Muscle layer of colon (tissue), 2 donors: ENCODE measurements around the gene MCTP2.

Source experiments
- H3K27ac ChIP-seq: one replicate; pipeline ENCODE4 v1.7.0; 2013; ENCODE audit warnings: low read depth, mild to moderate bottlenecking, low read length, moderate library complexity
- H3K27me3 ChIP-seq, 2 donors: one replicate each; pipeline ENCODE4 v1.7.0; 2013; ENCODE audit warnings: low read length in 2 of 2, mild to moderate bottlenecking in 2 of 2; ENCODE audit not compliant: insufficient read depth in 2 of 2, control insufficient read depth in 1 of 2
- H3K36me3 ChIP-seq: one replicate; pipeline ENCODE4 v1.7.0; 2013; ENCODE audit warnings: mild to moderate bottlenecking, low read length; ENCODE audit not compliant: insufficient read depth
- H3K4me1 ChIP-seq: one replicate; pipeline ENCODE4 v1.7.0; 2013; ENCODE audit warnings: mild to moderate bottlenecking, low read length; ENCODE audit not compliant: insufficient read depth
- H3K4me3 ChIP-seq, 2 donors: one replicate each; pipeline ENCODE4 v1.7.0; 2013; ENCODE audit warnings: low read length in 2 of 2, low read depth in 1 of 2, mild to moderate bottlenecking in 1 of 2, moderate library complexity in 1 of 2
- H3K9ac ChIP-seq: one replicate; pipeline ENCODE4 v1.7.0; 2013; ENCODE audit warnings: low read length
- H3K9me3 ChIP-seq: one replicate; pipeline ENCODE4 v1.7.0; 2013; ENCODE audit warnings: mild to moderate bottlenecking, low read length
- donor health status: abdominal sarcoma.
- donor health status: Adenocarcinoma of cecum.

MCTP2 gene

GRCh38 chr15:94445566-94446160, 214.3 kb downstream of the MCTP2 start:
- H3K4me1 ChIP-seq = peaks cover 25% of the 10 kb centered on the region
- no peaks in the 10 kb centered on the region for H3K9me3 ChIP-seq
- no peak overlapping the region for H3K4me3 ChIP-seq
- H3K27ac ChIP-seq = peak overlapping the region; percentile 36
- H3K27me3 ChIP-seq = no peaks in the 10 kb centered on the region
- no peaks in the 10 kb centered on the region for H3K36me3 ChIP-seq
- H3K9ac ChIP-seq = no peak overlapping the region

DNA sequence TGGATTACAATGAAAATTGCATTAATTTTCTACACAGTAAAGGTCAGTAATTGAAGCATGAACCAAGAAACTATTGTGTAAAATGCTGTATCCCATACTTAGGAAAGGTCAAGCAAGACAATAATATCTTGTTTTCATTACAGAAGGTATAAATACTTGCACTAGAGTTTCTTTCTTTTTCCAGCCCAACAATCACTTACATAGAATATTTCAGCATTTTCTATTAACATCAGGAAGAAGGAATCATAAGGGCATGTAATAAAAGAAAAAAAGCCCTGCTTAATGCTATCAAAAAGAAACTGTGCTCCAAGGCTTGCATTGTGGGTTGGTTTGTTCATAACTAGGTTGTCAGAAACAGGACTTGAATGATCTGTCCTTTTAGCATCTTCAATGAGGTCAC, 215.1 kb downstream of the MCTP2 start:
- H3K27me3 ChIP-seq = no peaks in the 10 kb centered on the region
- no peaks in the 10 kb centered on the region for H3K36me3 ChIP-seq
- H3K9ac ChIP-seq = no peak overlapping the region
- peak overlapping the region; percentile 36 for H3K27ac ChIP-seq
- no peaks in the 10 kb centered on the region for H3K9me3 ChIP-seq
- no peak overlapping the region for H3K4me3 ChIP-seq
- peaks cover 25% of the 10 kb centered on the region for H3K4me1 ChIP-seq

DNA sequence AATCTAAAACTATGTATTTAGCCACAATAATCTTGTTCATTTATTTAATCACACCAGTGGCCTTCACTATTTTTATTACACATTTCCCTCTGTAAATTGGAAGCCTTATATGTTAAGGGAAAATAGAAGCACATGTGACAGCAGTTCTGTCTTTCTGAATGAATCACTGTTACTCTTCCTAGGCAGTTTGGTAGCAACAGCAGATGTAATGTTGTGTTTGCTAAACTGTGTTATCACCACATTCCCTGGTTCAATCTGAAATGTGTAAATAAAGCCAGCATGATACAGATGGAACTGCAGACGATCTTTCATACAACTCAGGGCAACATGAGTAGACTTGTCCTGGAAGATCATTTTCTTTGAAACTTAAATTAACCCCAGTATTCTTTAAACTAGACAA, 220.1 kb downstream of the MCTP2 start:
- no peaks in the 10 kb centered on the region for H3K27me3 ChIP-seq

GRCh38 chr15:94453227-94453988, 222.0 kb downstream of the MCTP2 start:
- no peaks in the 10 kb centered on the region for H3K9me3 ChIP-seq
- no peak overlapping the region for H3K9ac ChIP-seq
- H3K4me1 ChIP-seq = no peaks in the 10 kb centered on the region
- no peak overlapping the region for H3K27ac ChIP-seq
- no peaks in the 10 kb centered on the region for H3K36me3 ChIP-seq
- H3K4me3 ChIP-seq = no peak overlapping the region
- no peaks in the 10 kb centered on the region for H3K27me3 ChIP-seq

More for the DNA sequence above, 220.1 kb downstream of the MCTP2 start:
- Histone ChIP-seq H3K4me1 (peaks cover 3% of the 10 kb centered on the region), H3K4me3 (no peak overlapping the region), H3K9me3 (no peaks in the 10 kb centered on the region), H3K9ac (no peak overlapping the region), H3K36me3 (no peaks in the 10 kb centered on the region), H3K27ac (no peak overlapping the region)

GRCh38 chr15:94455297-94455696, 223.9 kb downstream of the MCTP2 start:
- H3K27me3 ChIP-seq = no peaks in the 10 kb centered on the region
- no peak overlapping the region for H3K9ac ChIP-seq
- no peaks in the 10 kb centered on the region for H3K4me1 ChIP-seq
- H3K9me3 ChIP-seq = no peaks in the 10 kb centered on the region
- no peak overlapping the region for H3K4me3 ChIP-seq
- no peaks in the 10 kb centered on the region for H3K36me3 ChIP-seq
- H3K27ac ChIP-seq = no peak overlapping the region

DNA sequence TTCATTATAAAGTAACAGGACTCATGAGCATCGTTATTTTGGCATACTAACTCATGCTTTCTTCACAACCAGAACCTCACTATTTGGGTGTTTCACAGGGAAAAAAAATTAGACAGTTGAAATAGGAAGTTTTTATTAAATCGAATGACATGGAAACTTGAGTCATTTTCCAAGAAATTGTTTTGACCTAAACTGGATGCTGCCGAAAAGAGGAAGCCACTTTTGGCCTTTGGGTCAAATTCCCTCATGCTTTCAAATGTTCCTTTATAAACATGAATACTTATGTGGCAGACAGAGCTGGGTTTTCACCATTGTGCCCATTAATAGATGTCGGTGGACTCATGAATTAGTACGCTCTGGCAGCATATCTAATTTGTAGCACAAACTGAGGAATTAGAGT, 224.9 kb downstream of the MCTP2 start:
- no peaks in the 10 kb centered on the region for H3K36me3 ChIP-seq
- no peaks in the 10 kb centered on the region for H3K9me3 ChIP-seq
- H3K27me3 ChIP-seq = no peaks in the 10 kb centered on the region
- H3K9ac ChIP-seq = no peak overlapping the region
- H3K4me1 ChIP-seq = no peaks in the 10 kb centered on the region
- no peak overlapping the region for H3K27ac ChIP-seq
- H3K4me3 ChIP-seq = no peak overlapping the region

DNA sequence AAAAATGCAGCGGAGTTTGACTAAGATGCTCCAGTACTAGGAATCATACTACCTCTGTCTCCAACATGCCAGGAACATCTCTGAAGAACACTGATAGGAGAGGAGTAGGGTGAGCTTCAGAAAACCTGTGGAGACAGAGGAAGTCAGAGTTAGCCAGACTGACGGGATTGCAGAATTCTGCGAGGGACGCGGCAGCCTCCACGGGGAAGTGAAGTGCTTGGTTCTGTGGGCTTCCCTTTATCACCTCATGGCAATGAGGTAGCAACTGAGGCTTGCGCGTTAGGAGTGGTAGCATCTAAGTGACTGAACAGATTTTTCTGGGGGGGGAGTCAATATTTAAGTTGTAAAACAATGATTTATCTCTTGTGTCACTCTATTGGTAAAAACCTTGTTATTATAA, 226.3 kb downstream of the MCTP2 start:
- Histone ChIP-seq H3K9ac (no peak overlapping the region), H3K27me3 (no peaks in the 10 kb centered on the region), H3K9me3 (no peaks in the 10 kb centered on the region), H3K27ac (no peak overlapping the region), H3K4me1 (no peaks in the 10 kb centered on the region), H3K4me3 (no peak overlapping the region), H3K36me3 (no peaks in the 10 kb centered on the region)

DNA sequence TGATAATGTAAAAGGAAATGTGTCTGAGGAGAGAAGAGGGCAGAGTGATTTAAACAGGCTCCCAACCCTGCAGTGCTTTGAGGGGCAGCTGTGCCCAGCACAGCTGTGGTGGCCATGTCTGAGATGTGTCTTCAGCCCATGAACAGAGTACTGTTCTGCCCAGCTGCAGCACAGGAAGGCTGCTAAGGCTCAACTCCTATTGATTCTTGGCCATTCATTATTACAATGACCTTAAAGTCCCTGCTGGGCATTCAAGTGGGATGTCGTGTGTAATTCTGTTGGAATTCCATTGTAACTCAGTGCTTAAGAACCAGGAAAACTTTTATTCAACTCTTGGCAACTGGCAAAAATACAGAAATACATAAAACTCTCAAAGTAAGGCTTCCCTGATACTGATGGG, 229.3 kb downstream of the MCTP2 start:
- H3K27ac ChIP-seq = no peak overlapping the region
- no peak overlapping the region for H3K9ac ChIP-seq
- no peaks in the 10 kb centered on the region for H3K36me3 ChIP-seq
- H3K9me3 ChIP-seq = no peaks in the 10 kb centered on the region
- no peaks in the 10 kb centered on the region for H3K27me3 ChIP-seq
- no peak overlapping the region for H3K4me3 ChIP-seq
- H3K4me1 ChIP-seq = no peaks in the 10 kb centered on the region

GRCh38 chr15:94467034-94467433, 235.7 kb downstream of the MCTP2 start:
- H3K36me3 ChIP-seq = no peaks in the 10 kb centered on the region
- peaks cover 8% of the 10 kb centered on the region for H3K4me1 ChIP-seq
- H3K9ac ChIP-seq = no peak overlapping the region
- no peaks in the 10 kb centered on the region for H3K9me3 ChIP-seq
- H3K4me3 ChIP-seq = no peak overlapping the region
- H3K27me3 ChIP-seq = no peaks in the 10 kb centered on the region
- no peak overlapping the region for H3K27ac ChIP-seq

DNA sequence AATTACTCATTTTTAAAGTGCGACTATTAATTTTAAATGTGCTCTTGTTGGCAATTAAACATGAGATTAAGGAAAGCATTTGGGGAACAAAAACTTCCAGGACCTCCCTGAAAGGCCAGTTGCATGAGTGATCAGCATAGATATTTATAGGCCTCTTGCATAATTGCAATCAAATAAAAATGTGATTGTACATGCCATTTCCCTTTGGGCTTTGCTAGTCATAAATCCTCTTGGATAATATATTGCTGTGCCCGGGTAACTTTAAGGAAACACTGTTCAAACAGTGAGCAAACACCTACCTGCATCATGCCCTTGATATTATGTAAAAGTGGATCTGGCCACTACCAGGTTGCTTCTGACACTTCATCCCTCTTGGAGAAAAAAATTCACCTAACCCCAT, 239.1 kb downstream of the MCTP2 start:
- Histone ChIP-seq H3K9ac (no peak overlapping the region), H3K4me1 (peaks cover 8% of the 10 kb centered on the region), H3K27ac (no peak overlapping the region), H3K9me3 (no peaks in the 10 kb centered on the region), H3K36me3 (no peaks in the 10 kb centered on the region), H3K27me3 (no peaks in the 10 kb centered on the region), H3K4me3 (no peak overlapping the region)

- no peaks in the 10 kb centered on the region for H3K9me3 ChIP-seq
- no peak overlapping the region for H3K27ac ChIP-seq
- no peaks in the 10 kb centered on the region for H3K36me3 ChIP-seq
- H3K4me3 ChIP-seq = no peak overlapping the region
- no peak overlapping the region for H3K9ac ChIP-seq
- no peaks in the 10 kb centered on the region for H3K27me3 ChIP-seq
- H3K4me1 ChIP-seq = peaks cover 11% of the 10 kb centered on the region
These were observed 245.3 kb downstream of the MCTP2 start for GRCh38 chr15:94476686-94477085.
